ENCODE data around the gene PMFBP1.

The PMFBP1 gene

GRCh38 chr16:72187551-72187950 is 15.6 kb upstream of the PMFBP1 start:
- no peak for FAIRE-seq

DNA sequence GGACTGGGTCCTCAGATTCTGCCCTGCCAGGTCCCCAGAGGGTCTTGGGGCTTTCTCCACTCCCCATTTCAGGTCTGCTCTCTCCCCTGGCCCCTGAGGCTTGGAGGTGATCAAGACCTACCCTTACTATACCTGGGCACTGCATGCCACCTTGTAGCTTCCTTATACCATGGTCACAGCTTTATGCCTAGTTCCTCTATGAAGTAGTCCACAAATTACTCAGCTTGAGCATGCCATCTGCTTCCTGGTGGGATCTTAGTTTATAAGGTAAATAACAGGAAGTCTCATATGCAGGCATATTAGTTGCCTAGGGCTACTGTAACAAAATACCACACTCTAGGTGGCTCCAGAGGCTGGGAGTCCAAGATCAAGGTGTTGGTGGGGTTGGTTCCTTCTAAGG is 11.0 kb upstream of the PMFBP1 start:
- no peak for FAIRE-seq

DNA sequence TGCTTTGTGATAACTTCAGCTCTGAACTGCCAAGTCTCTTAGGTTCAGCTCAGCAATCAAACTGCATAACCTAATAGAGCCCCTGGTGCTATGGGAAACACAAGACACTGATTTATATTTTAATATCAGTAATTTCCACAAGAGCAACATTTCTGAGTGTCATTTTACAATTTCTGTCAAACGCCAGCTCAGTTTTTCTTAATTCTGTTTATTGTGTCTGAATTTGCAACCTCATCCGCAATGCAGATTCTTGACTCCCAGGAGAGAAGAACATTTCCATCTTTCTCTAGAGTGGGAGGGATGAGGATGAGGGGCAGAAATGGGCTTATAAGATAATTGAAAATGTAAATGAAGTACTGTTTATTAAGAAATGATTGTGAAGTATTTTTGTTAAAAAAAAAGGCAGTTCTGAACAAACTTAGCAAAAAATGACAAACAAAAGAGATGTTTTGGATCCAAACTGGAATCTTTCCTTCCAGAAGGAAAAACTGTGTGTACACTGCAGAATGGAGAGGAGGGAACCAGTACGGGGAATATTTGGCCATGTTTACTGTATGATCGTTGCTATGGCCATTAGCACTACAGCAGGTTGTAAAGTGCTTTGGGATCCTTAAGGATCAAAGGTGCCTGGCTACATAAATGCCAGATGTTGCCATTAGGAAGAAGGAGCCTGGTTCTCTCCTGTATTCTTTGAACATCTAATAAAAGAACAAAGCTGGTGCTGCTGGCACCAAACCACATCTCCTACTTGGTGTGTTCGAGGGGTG is 7.4 kb upstream of the PMFBP1 start:
- no peak for FAIRE-seq

DNA sequence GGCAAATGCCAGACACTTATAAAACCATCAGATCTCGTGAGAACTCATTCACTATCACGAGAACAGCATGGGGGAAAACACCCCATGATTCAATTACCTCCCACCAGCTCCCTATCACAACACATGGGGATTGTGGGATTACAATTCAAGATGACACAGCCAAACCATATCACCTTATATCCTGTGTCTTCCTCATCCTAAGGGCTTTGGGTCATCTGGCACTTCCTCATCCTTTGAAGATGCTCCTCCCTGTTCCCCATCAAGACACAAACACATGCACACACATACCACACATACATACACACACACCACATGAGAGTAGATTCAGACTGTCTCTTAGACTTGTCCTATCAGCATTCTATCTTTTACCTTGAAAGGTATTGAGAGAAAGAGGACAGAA is 2.8 kb upstream of the PMFBP1 start:
- no peak for FAIRE-seq

GRCh38 chr16:72173997-72174396 is 2.0 kb upstream of the PMFBP1 start:
- no peak for FAIRE-seq

DNA sequence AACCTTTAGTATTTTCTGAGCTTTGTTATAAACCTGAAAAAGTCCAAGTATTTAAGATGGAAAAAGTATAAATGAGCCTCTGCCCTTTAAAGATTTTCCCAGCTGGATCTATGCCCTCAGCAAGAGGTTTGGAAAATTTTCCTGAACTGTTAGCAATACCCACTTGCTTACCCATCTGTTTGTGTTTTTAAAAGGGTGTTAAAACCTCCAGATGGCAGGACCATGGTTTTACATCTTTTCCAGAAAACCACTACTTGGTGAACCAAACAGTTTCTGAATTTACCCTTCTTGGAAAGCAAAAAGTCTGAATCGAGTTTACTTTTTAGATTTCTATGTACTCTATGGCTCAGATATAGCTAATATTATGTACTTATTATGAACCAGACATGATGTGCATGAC is 719 bp downstream of the PMFBP1 start:
- FAIRE-seq, result no peak

DNA sequence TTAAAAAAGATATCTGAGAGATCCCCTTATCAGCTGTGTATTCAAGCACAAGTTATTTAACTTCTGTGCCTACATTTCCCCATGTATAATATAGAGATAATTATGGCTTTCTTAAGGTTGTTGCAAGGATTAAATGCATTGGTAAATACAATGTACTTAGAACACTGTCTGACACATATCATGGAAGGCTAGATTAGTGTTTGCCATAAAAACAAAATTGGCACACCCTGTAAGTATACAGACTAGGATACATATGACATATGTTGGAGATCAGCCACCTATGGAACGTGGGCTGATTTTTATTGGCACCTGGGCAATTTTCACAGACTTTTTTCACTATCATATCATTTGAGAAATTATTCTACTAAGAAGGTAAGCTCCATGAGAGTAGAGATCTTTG is 2.2 kb downstream of the PMFBP1 start:
- peak; percentile 36 for FAIRE-seq

DNA sequence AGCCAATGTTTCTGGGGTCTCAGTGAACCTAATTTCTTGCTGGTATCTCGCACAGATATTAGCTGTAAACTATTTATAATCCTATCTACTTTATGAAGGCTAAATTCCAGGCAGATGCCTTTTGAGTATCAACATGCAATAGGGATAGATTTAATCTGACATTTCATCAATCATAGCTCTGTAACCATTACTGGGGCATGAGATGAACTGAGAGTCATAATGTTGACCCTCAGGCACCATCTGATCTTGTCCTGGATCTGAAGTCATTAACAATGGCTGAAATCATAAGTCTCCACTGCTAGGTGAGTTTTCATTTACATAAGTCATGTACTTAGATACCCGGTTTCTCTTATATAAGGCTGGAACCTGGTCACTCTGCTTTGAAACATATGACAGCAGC is 3.6 kb downstream of the PMFBP1 start:
- no peak for FAIRE-seq

DNA sequence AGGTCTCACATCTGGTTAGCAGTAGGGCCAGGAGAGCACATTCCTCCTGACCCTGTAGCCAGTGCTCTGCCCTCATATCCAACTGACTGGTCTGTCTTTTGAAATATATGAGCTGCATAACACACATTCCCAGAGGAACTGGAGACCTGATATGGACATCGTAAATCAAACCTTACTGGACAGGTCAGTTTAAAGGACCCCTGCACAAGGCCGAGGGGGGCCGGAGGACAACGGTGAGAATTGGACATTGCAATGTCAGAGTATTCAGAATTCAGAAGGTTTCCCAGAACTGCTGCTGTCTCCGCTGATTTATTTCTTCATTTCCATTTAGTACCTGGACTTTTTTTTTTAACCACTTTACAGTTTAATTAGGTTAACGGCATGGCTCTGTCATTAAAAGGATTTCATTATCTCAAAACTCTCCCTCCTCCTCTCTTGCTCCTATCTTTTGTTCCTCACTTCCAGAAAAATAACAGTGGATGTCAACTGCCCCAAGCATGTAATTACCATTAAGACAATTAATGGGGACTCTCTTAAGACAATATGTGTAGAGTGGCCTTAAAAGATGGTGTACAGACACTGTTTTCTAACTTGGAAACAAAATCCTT is 4.9 kb downstream of the PMFBP1 start:
- no peak for FAIRE-seq

- FAIRE-seq, result no peak
These were observed 5.8 kb downstream of the PMFBP1 start for GRCh38 chr16:72166151-72166550.

DNA sequence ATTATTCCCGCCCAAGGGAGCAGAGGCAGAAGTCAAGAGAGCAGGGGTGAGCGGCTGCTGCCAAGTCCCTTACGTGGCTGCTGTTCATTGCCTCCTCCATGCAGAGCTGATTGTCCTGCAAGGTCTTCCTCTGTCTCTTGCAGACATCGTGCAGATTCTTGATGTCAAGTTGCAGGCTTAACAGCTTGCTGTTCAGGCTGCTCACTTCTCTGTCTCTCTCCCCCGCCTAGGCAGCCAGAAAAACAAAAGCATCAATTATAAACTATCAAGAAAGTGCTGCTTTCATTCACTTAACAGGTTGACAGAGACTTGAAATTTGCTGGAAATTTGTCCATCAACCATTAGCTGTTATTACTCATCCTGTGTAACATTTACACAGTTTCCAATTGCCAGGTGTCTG is 7.3 kb downstream of the PMFBP1 start:
- FAIRE-seq, result no peak

DNA sequence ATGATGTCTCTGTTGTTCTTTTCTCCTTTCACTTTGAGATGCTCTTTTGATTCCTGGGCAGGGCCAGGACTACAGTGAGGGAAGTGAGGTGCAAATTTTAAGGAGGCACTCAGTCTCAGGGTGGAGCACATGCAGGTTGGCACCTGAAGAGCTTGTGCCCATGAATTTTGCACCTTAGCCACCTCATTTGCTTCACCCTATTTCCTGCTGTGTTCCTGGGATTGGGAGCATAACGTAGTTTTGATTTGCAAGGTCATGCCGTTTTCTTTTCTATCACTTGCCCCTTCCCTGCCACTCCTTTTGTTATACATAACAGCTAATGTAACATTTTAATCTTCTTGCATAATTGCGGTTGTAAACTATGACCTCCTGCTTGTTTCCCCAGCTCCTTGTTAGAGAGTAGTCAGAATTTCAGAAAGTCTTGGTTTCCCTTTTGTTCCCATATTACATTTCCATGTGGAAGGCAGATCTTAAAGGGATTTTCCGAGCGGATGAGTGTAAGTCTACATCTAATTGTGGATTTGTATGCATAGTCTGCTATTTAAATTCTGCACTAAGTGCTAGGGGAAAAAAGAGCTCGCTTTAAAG is 9.8 kb downstream of the PMFBP1 start:
- FAIRE-seq, result no peak

DNA sequence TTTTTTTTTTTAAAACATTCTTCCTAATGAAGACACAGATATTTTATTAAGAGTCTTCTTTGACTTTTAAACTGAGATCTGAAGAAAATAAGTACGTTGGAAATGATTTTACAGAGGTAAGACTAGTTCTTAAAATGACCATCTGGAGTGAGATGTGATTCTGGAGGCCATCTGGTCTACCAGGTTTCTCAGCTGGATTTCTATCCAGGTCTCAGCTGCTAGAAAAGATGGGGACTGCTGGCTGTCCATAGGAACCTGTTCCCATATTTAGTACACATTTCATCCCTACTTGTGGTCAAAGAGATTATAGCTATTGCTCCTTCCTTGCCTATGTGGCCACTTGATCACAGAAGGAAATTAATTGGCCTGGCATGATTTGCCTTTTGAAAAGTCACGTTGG is 12.2 kb downstream of the PMFBP1 start:
- no peak for FAIRE-seq

- FAIRE-seq, result no peak
These were observed 12.6 kb downstream of the PMFBP1 start for GRCh38 chr16:72159386-72159785.

DNA sequence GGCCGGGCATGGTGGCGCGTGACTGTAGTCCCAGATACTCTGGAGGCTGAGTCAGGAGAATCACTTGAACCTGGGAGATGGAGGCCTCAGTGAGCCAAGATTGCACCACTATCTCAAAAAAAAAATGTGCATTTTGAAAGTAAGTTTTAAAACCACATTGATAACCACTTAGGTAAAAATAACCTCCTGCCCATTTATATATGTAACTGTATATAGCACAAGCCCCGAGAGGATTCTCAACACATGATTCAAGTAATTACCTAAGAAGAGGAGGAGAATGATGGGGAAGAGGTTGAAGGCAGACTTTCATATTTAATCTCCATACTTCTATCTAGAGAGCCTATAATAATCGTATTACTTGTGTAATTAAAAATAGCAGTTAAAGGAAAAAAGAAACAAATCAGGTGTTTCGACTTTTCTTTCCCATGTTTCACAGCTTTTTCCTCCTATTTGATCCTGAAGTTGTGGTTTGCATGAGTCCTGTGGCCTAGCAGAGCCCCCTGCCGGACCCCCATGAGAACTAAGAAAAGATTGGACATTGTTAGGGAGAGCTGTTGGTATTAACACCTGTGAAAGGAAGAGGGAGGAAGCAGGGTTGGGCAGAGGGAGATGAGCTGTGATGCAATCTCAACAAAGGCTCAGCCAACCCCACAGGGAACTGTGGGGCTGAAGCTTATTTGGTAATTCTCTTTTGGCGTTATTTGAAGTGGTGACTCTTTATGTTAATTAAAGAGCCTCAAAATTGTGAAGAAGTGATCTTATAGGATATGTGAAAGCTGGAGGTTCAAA is 22.1 kb downstream of the PMFBP1 start:
- no peak for FAIRE-seq

DNA sequence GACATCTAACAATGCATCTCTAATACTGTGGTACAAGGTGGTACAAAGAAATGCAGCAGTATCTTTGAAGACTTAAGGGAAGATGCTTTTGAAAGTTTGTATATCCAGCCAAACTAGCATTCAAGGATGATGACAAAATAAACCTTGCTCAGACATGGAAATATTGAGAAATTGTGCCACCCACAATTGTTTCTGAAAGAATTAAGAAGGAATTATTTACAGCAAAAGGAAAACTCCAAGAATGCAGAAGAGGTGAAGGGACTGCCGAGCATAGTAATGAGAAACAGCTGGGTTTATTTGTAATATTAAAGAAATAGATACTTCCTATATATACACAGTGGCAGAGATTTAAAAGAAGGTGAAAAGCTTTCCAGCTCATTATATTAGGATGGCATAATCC is 29.5 kb downstream of the PMFBP1 start:
- no peak for FAIRE-seq

DNA sequence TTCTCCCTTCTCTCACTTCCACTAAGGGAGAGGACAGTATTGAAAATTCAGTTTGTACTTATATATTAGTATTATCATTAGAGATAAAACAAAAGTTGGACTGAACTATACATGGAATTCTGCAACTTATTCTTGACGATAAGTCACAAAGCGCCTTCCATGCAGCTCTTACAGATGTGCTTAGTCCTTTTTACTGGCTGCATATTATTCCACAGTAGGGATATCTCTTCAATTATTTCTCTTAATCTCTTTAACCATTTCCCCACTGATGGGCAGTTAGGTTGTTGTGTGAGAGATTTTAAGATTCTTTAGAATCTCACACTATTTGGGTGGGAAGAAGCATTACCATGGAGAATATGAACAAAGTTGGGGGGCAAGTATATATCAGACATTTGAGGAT is 32.0 kb downstream of the PMFBP1 start:
- no peak for FAIRE-seq

DNA sequence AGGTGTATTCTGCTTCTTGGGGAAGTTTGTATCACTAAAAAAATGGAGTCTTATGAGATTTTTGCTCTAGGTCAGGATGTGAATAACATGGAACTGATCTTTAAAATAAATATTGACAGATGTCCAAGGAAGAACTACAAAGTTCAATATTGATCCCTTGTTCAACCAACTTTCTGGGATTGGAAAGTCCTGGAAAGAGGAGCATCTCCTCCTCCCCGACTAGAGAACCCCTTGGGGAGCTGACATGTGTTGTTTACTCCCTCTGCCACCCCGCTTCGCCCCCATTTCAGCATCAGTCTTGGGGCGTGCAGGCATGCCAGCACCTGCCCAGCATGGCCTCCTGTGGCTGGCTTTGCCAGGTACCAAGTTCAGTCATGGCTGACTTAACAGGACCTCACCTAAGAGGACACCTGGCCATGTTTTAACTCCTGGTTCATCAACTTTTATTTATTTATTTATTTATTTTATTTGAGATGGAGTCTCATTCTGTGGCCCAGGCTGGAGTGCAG is 33.8 kb downstream of the PMFBP1 start:
- no peak for FAIRE-seq

DNA sequence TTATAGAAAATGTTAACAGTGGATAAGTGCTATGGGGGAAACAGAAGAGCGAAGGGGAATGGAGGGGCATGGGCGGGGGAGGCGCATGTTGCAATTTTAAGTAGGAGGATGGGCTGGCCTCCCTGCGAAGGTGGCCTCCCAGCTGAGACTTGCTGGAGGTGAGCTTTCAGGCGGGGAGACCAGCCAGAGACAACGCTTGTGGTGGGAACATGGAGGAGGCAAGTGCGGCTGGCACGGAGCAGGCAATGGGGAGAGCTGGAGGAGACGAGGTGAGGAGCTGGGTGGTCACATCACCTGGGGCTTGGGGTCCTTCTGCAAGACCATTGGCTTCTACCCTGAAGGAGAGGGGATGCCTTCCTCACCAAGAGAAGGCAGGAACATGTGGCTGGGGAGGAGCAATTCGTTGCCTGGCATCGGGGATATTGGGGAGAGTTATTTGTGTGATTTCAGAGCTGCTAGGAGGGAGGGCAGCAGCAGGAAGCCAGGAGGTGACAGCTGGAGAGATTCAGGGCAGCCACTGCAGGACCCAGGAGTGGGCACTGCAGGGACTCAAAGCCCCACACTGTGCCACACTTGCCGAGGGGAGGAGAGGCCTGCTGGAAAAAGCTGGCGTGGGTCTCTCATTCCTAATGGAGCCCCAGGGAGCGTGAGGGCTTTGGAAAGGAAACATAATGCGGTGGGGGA is 34.4 kb downstream of the PMFBP1 start:
- no peak for FAIRE-seq

DNA sequence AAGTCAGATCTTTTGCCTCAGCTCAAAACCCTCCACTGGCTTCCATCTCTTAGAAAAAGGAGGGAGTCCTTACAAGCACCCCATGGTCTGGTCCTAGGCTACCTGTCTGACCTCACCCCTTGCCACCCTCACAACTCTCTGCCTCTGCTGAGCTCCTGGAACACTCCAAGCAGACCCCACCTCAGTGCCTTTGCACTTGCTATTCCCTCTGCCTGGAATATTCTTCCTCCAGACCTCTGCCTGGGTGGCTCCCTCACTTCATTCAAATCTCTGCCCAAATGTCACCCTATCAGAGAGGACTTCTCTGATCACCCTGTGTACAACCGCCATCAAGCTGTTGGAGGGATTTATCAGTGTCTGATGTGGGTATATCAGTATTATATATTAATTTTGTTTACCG is 37.4 kb downstream of the PMFBP1 start:
- no peak for FAIRE-seq

- no peak for FAIRE-seq
These were observed 39.2 kb downstream of the PMFBP1 start for GRCh38 chr16:72132726-72133125.

GRCh38 chr16:72131036-72131435 is 40.9 kb downstream of the PMFBP1 start:
- no peak for FAIRE-seq

Data from colon (tissue), 2 donors.